Prostate gland (tissue), 2 donors: ENCODE results near the gene B3GNT4. TPM values are rescaled to one million over a fixed set of nuclear protein-coding genes. Genes with fewer than 3 reads are reported as not detected.

Experiments
- DNase-seq: peaks from one replicate; pipeline ENCODE4 v3.0.0-alpha.2; 2019; ENCODE audit warnings: low spot score
- H3K27ac ChIP-seq, 2 donors: fragments of 200-600 bp; sonication (generic); 2 replicates each; pipeline ENCODE4 v1.5.1; 2017 to 2019
- H3K27me3 ChIP-seq: fragments of 200-600 bp; sonication (generic); replicated peaks from 2 replicates; pipeline ENCODE4 v1.5.1; 2019; ENCODE audit not compliant: insufficient read depth
- H3K36me3 ChIP-seq, 2 donors: fragments of 200-600 bp; sonication (generic); 1 replicate in 1 of 2; 2 replicates in 1 of 2; pipeline versions ENCODE4 v1.5.1 to v1.8.1; 2017 to 2019
- H3K4me1 ChIP-seq: fragments of 200-600 bp; sonication (generic); replicated peaks from 2 replicates; pipeline ENCODE4 v1.5.1; 2019
- H3K4me3 ChIP-seq, 2 donors: fragments of 200-600 bp; sonication (generic); 2 replicates each; pipeline ENCODE4 v1.5.1; 2017 to 2019
- H3K9me3 ChIP-seq: fragments of 200-600 bp; sonication (generic); 2 replicates; pipeline ENCODE4 v1.5.1; 2017
- CTCF ChIP-seq, 4 experiments: fragments of 200-600 bp in 2 of 4; fragments of 450-650 bp in 2 of 4; sonication (generic) in 2 of 4; IDR thresholded peaks; 1 replicate in 3 of 4; 2 replicates in 1 of 4; pipeline ENCODE4 v1.5.1; 2016 to 2019; ENCODE audit warnings: antibody characterized with exemption in 4 of 4, mild to moderate bottlenecking in 2 of 4, moderate library complexity in 2 of 4
- POLR2A ChIP-seq: fragments of 450-650 bp; IDR thresholded peaks from one replicate; pipeline ENCODE4 v1.6.1; 2016; ENCODE audit warnings: antibody characterized with exemption, mild to moderate bottlenecking
- POLR2AphosphoS5 ChIP-seq: sonication (generic); formaldehyde crosslinking; IDR thresholded peaks from one replicate; pipeline ENCODE4 v1.6.1; 2017; ENCODE audit warnings: antibody characterized with exemption
- WGBS: methylation state at CpG from one replicate; pipeline ENCODE4 v1.1.5; 2018; 5-methylcytosine and 5-hydroxymethylcytosine counted together
- intact Hi-C: fragments of 100-400 bp; cut with DNase I; formaldehyde crosslinking; loops from one replicate; pipeline ENCODE4 v1.14.2; 2022
- total RNA-seq, 2 donors: library from RNA; depleted of rRNA; stranded (reverse); fragments of >200 nt; gene quantifications; one replicate each; pipeline ENCODE4 v1.1.0, GENCODE V29; 2016

Gene B3GNT4
- total RNA-seq, 2 donors from 2014 or later: 0.64 to 5.1 TPM

GRCh38 chr12:122194804-122195203 is 8.7 kb upstream of the B3GNT4 start:
- intact Hi-C loops: loop anchor here (5.0 kb wide), 1 partner anchor 63 kb away; no protein-coding TSS in a partner anchor
- no peak for TF ChIP-seq POLR2AphosphoS5
- TF ChIP-seq CTCF (IDR thresholded peaks at IDR 0.05): no peak
- no peak for TF ChIP-seq POLR2A
- WGBS: 86% methylated on average over 1 of the region's 1 CpG
- Histone ChIP-seq H3K27me3 (no peaks in the 10 kb centered on the region), H3K4me1 (no peaks in the 10 kb centered on the region), H3K36me3 (no peaks in the 10 kb centered on the region), H3K9me3 (no peaks in the 10 kb centered on the region), H3K4me3 (no peak overlapping the region), H3K27ac (no peak overlapping the region)
- no peak for DNase-seq

- Histone ChIP-seq H3K27ac (no peak overlapping the region), H3K4me3 (no peak overlapping the region), H3K9me3 (no peaks in the 10 kb centered on the region), H3K36me3 (no peaks in the 10 kb centered on the region), H3K27me3 (no peaks in the 10 kb centered on the region), H3K4me1 (no peaks in the 10 kb centered on the region)
- intact Hi-C loops: no loop called here
- TF ChIP-seq CTCF (IDR thresholded peaks at IDR 0.05): no peak
- no peak for TF ChIP-seq POLR2AphosphoS5
- TF ChIP-seq POLR2A: no peak
- no peak for DNase-seq
- 92% methylated on average over 4 of the region's 4 CpGs for WGBS
Observed at GRCh38 chr12:122195405-122195804, 8.1 kb upstream of the B3GNT4 start.

GRCh38 chr12:122197612-122197966 is 5.9 kb upstream of the B3GNT4 start:
- no peak for DNase-seq
- Histone ChIP-seq H3K4me3 (no peak overlapping the region), H3K27me3 (no peaks in the 10 kb centered on the region), H3K4me1 (no peaks in the 10 kb centered on the region), H3K27ac (no peak overlapping the region), H3K9me3 (no peaks in the 10 kb centered on the region), H3K36me3 (no peaks in the 10 kb centered on the region)
- 70% methylated on average over 1 of the region's 1 CpG for WGBS
- TF ChIP-seq POLR2A (no peak), CTCF (IDR thresholded peaks at IDR 0.05) (no peak), POLR2AphosphoS5 (no peak)
- intact Hi-C loops: no loop called here

GRCh38 chr12:122199484-122200355 is 3.8 kb upstream of the B3GNT4 start:
- Histone ChIP-seq H3K36me3 (no peaks in the 10 kb centered on the region), H3K9me3 (no peaks in the 10 kb centered on the region), H3K27me3 (no peaks in the 10 kb centered on the region), H3K4me1 (no peaks in the 10 kb centered on the region), H3K4me3 (no peak overlapping the region), H3K27ac (no peak overlapping the region)
- DNase-seq: no peak
- no peak for TF ChIP-seq POLR2AphosphoS5
- no peak for TF ChIP-seq CTCF (IDR thresholded peaks at IDR 0.05)
- TF ChIP-seq POLR2A: no peak
- WGBS: 94% methylated on average over 29 of the region's 29 CpGs
- intact Hi-C loops: no loop called here

GRCh38 chr12:122200541-122201175 is 2.9 kb upstream of the B3GNT4 start:
- Histone ChIP-seq H3K4me3 (no peak overlapping the region), H3K27me3 (no peaks in the 10 kb centered on the region), H3K27ac (no peak overlapping the region), H3K4me1 (no peaks in the 10 kb centered on the region), H3K36me3 (no peaks in the 10 kb centered on the region), H3K9me3 (no peaks in the 10 kb centered on the region)
- intact Hi-C loops: no loop called here
- 74% methylated on average over 24 of the region's 24 CpGs for WGBS
- DNase-seq: no peak
- TF ChIP-seq POLR2A: no peak
- TF ChIP-seq CTCF (IDR thresholded peaks at IDR 0.05): no peak
- no peak for TF ChIP-seq POLR2AphosphoS5
